ENCODE data around the gene CORIN.
"Not testable (repeated sequence)": the region's sequence is repeated elsewhere in the genome, so short reads cannot be mapped to it uniquely, and the experiment has no call there.

Gene CORIN

GRCh38 chr4:47830265-47831025 is 7.4 kb downstream of the CORIN start:
- no peak for DNase-seq

GRCh38 chr4:47829438-47829837 is 8.4 kb downstream of the CORIN start:
- no peak for DNase-seq

- DNase-seq = no peak
Observed at GRCh38 chr4:47827343-47828047, 10.4 kb downstream of the CORIN start.

- DNase-seq = no peak
Observed at GRCh38 chr4:47824840-47825239, 13.0 kb downstream of the CORIN start.

GRCh38 chr4:47819178-47819577 is 18.7 kb downstream of the CORIN start:
- DNase-seq = no peak

- no peak for DNase-seq
Observed at GRCh38 chr4:47817275-47817674, 20.6 kb downstream of the CORIN start.

GRCh38 chr4:47816748-47817147 is 21.1 kb downstream of the CORIN start:
- DNase-seq = no peak

GRCh38 chr4:47814618-47815295 is 23.1 kb downstream of the CORIN start:
- no peak for DNase-seq

GRCh38 chr4:47809654-47810203 is 28.1 kb downstream of the CORIN start:
- DNase-seq = no peak

- no peak for DNase-seq
Observed at GRCh38 chr4:47804598-47804997, 33.3 kb downstream of the CORIN start.

- no peak for DNase-seq
Observed at GRCh38 chr4:47801481-47802002, 36.3 kb downstream of the CORIN start.

GRCh38 chr4:47798165-47798564 is 39.7 kb downstream of the CORIN start:
- DNase-seq = no peak

- no peak for DNase-seq
Observed at GRCh38 chr4:47791965-47792364, 45.9 kb downstream of the CORIN start.

- DNase-seq = no peak
Observed at GRCh38 chr4:47790105-47790504, 47.8 kb downstream of the CORIN start.

- no peak for DNase-seq
Observed at GRCh38 chr4:47788126-47788525, 49.7 kb downstream of the CORIN start.

- no peak for DNase-seq
Observed at GRCh38 chr4:47786958-47787370, 50.9 kb downstream of the CORIN start.

- no peak for DNase-seq
Observed at GRCh38 chr4:47785153-47785552, 52.7 kb downstream of the CORIN start.

- DNase-seq = no peak
Observed at GRCh38 chr4:47784222-47784621, 53.6 kb downstream of the CORIN start.

GRCh38 chr4:47776353-47776752 is 61.5 kb downstream of the CORIN start:
- DNase-seq = no peak

- no peak for DNase-seq
Observed at GRCh38 chr4:47774079-47774478, 63.8 kb downstream of the CORIN start.

- no peak for DNase-seq
Observed at GRCh38 chr4:47771020-47771419, 66.8 kb downstream of the CORIN start.

- not testable (repeated sequence) for DNase-seq
Observed at GRCh38 chr4:47767956-47768355, 69.9 kb downstream of the CORIN start.

GRCh38 chr4:47763279-47763678 is 74.6 kb downstream of the CORIN start:
- DNase-seq = no peak
